Upper lobe of left lung (tissue), 6 donors: ENCODE data around the gene IRX2. TPM values are rescaled to one million over a fixed set of nuclear protein-coding genes. Genes with fewer than 3 reads are reported as not detected.

Experiments
- ATAC-seq, 2 donors: fragments of 200-7000 bp; cut with Tn5 transposase; one replicate each; pipeline ENCODE4 v1.9.1; 2022; ENCODE audit warnings: mild to moderate bottlenecking in 2 of 2, moderate library complexity in 2 of 2; ENCODE audit not compliant: low FRiP score in 2 of 2
- DNase-seq, 2 donors: peaks; one replicate each; pipeline ENCODE4 v3.0.0-alpha.2; 2019 to 2020
- H3K27ac ChIP-seq, 4 donors: fragments of 200-600 bp; sonication (generic); one replicate each; pipeline ENCODE4 v1.5.1; 2016 to 2019
- H3K27me3 ChIP-seq, 4 donors: fragments of 200-600 bp; sonication (generic); one replicate each; pipeline ENCODE4 v1.5.1; 2017 to 2019
- H3K36me3 ChIP-seq, 4 donors: fragments of 200-600 bp; sonication (generic); one replicate each; pipeline ENCODE4 v1.5.1; 2016 to 2019
- H3K4me1 ChIP-seq, 4 donors: fragments of 200-600 bp; sonication (generic); one replicate each; pipeline ENCODE4 v1.5.1; 2018 to 2019
- H3K4me3 ChIP-seq, 4 donors: fragments of 200-600 bp; sonication (generic); one replicate each; pipeline ENCODE4 v1.5.1; 2017 to 2019; ENCODE audit warnings: mild to moderate bottlenecking in 2 of 4, moderate library complexity in 1 of 4
- H3K9me3 ChIP-seq, 4 donors: fragments of 200-600 bp; sonication (generic); one replicate each; pipeline ENCODE4 v1.5.1; 2018 to 2019
- CTCF ChIP-seq, 6 experiments: fragments of 450-650 bp in 4 of 6; fragments of 200-600 bp in 2 of 6; sonication (generic) in 2 of 6; IDR thresholded peaks; one replicate each; pipeline ENCODE4 v1.5.1; 2016 to 2019; ENCODE audit warnings: antibody characterized with exemption in 6 of 6
- EP300 ChIP-seq, 4 donors: sonication (generic); formaldehyde crosslinking; IDR thresholded peaks; one replicate each; pipeline ENCODE4 v1.5.1; 2017; ENCODE audit warnings: antibody characterized with exemption in 4 of 4, control low read depth in 2 of 4
- POLR2A ChIP-seq, 4 donors: fragments of 450-650 bp; IDR thresholded peaks; one replicate each; pipeline ENCODE4 v1.5.1; 2016 to 2017; ENCODE audit warnings: antibody characterized with exemption in 4 of 4, mild to moderate bottlenecking in 2 of 4
- POLR2AphosphoS5 ChIP-seq, 2 donors: sonication (generic); formaldehyde crosslinking; IDR thresholded peaks; one replicate each; pipeline ENCODE4 v1.5.1; 2017; ENCODE audit warnings: antibody characterized with exemption in 2 of 2
- WGBS, 2 donors: methylation state at CpG; one replicate each; pipeline ENCODE4 v1.1.5; 2017 to 2018; 5-methylcytosine and 5-hydroxymethylcytosine counted together
- total RNA-seq, 6 donors: library from RNA; depleted of rRNA in 4 of 6; stranded (reverse); fragments of >200 nt in 4 of 6; gene quantifications; one replicate each; pipeline versions ENCODE4 v1.1.0 to v1.2.1, GENCODE V29; 2016 to 2021
- donor health status: DM: no; HTN: no; CAD: no; lungs with moderate emphysema.
- donor health status: DM: no; HTN: yes; CAD: no; lungs with severe emphysema.

The IRX2 gene
- total RNA-seq, 6 donors from 2014 or later = 53.2 to 131 (median 106) TPM

- Histone ChIP-seq H3K27me3 (peaks cover 0 to 44% (median 19%) of the 10 kb centered on the region in 4 donors), H3K27ac (peak overlapping the region; percentile 67 to 94 (median 86)), H3K4me1 (peaks cover 12 to 58% (median 28%) of the 10 kb centered on the region in 4 donors), H3K4me3 (peak overlapping the region in 3 of 4 donors; percentile 40 to 57 (median 54)), H3K36me3 (no peaks in the 10 kb centered on the region), H3K9me3 (no peaks in the 10 kb centered on the region)
- TF ChIP-seq POLR2A (IDR thresholded peaks at IDR 0.05) = no peak
- no peak for TF ChIP-seq EP300 (IDR thresholded peaks at IDR 0.05)
- 7 to 19% methylated on average over 26 to 27 of the region's 27 CpGs for WGBS, 2 donors
- no peak for ATAC-seq
- DNase-seq = peak in 1 of 2 donors; percentile 82
Measured at GRCh38 chr5:2754581-2755075, 3.2 kb upstream of the IRX2 start.

GRCh38 chr5:2753452-2754420 lies 2.3 kb upstream of the IRX2 start:
- Histone ChIP-seq H3K27me3 (peaks cover 0 to 53% (median 24%) of the 10 kb centered on the region in 4 donors), H3K36me3 (no peaks in the 10 kb centered on the region), H3K4me3 (peak overlapping the region in 3 of 4 donors; percentile 51 to 57 (median 54)), H3K27ac (peak overlapping the region; percentile 32 to 94 (median 86)), H3K4me1 (peaks cover 12 to 61% (median 28%) of the 10 kb centered on the region in 4 donors), H3K9me3 (no peaks in the 10 kb centered on the region)
- no peak for TF ChIP-seq POLR2AphosphoS5 (IDR thresholded peaks at IDR 0.05)
- TF ChIP-seq EP300 (IDR thresholded peaks at IDR 0.05) = no peak
- no peak for TF ChIP-seq POLR2A (IDR thresholded peaks at IDR 0.05)
- no peak for TF ChIP-seq CTCF (IDR thresholded peaks at IDR 0.05)
- ATAC-seq = no peak
- DNase-seq = no peak
- 6 to 7% methylated on average over 29 of the region's 29 CpGs for WGBS, 2 donors

DNA sequence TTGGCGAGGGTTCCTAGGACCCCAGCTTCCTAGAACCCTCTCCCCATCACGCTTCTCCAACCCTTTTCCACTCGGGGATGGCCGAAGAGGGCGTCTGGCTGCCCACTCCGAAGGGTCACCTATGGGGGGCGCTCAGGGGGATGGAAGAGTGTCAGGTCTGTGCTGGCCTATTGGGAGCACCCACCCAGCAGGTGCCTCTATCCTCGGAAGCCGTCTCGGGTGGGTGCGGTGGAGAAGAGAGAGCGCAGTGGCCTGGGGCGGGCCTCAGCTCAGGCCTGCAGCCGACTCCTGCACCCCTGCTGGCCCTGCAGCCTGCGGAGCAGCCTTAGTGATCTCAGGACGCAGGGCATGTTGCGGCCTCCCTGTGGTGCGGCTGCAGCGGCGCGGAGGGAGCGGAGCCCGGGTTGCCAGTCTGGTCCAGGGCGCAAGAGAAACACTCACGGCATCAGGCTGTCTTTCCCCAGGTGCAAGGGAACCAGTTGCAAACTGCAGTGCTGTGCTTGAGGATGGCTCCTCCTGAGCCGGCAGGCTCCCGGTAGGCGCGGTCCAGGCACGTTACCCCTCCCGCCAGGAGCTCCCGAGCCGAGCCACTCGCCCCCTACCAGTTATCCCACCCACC lies 1.5 kb upstream of the IRX2 start:
- H3K27me3 ChIP-seq = peaks cover 0 to 61% (median 28%) of the 10 kb centered on the region in 4 donors
- no peaks in the 10 kb centered on the region for H3K9me3 ChIP-seq
- peak overlapping the region; percentile 84 to 94 (median 88) for H3K27ac ChIP-seq
- no peak for TF ChIP-seq CTCF (IDR thresholded peaks at IDR 0.05)
- no peak for TF ChIP-seq EP300 (IDR thresholded peaks at IDR 0.05)
- TF ChIP-seq POLR2AphosphoS5 (IDR thresholded peaks at IDR 0.05) = no peak
- no peak for TF ChIP-seq POLR2A (IDR thresholded peaks at IDR 0.05)
- DNase-seq = peak in 1 of 2 donors; percentile 83
- ATAC-seq = peak in 1 of 2 donors; percentile 25
- H3K4me3 ChIP-seq = peak overlapping the region; percentile 13 to 57 (median 52)
- 2 to 12% methylated on average over 10 to 30 of the region's 34 CpGs for WGBS, 2 donors
- peaks cover 12 to 59% (median 28%) of the 10 kb centered on the region in 4 donors for H3K4me1 ChIP-seq
- H3K36me3 ChIP-seq = no peaks in the 10 kb centered on the region

GRCh38 chr5:2752059-2752820 lies 763 bp upstream of the IRX2 start:
- peak; percentile 59 to 74 for ATAC-seq
- H3K4me3 ChIP-seq = peak overlapping the region in 3 of 4 donors; percentile 51 to 57 (median 54)
- H3K9me3 ChIP-seq = no peaks in the 10 kb centered on the region
- DNase-seq = peak; percentile 78 to 81
- H3K4me1 ChIP-seq = peaks cover 12 to 53% (median 25%) of the 10 kb centered on the region in 4 donors
- no peaks in the 10 kb centered on the region for H3K36me3 ChIP-seq
- peaks cover 0 to 61% (median 27%) of the 10 kb centered on the region in 4 donors for H3K27me3 ChIP-seq
- H3K27ac ChIP-seq = peak overlapping the region; percentile 84 to 94 (median 88)
- peak in 1 of 4 donors; percentile 51 for TF ChIP-seq POLR2A (IDR thresholded peaks at IDR 0.05)
- no peak for TF ChIP-seq CTCF (IDR thresholded peaks at IDR 0.05)
- WGBS, 2 donors = 2 to 3% methylated on average over 36 to 53 of the region's 58 CpGs
